Heart right ventricle (tissue), 16 donors: ENCODE data around the gene TRIM9. TPM values are rescaled to one million over a fixed set of nuclear protein-coding genes. Genes with fewer than 3 reads are reported as not detected.
"Not testable (repeated sequence)": the region's sequence is repeated elsewhere in the genome, so short reads cannot be mapped to it uniquely, and the experiment has no call there.

Experiments
- ATAC-seq, 8 donors: fragments of 200-7000 bp; cut with Tn5 transposase; one replicate each; pipeline ENCODE4 v1.9.1; 2020; ENCODE audit warnings: mild to moderate bottlenecking in 8 of 8, moderate library complexity in 8 of 8, moderate number of reproducible peaks in 1 of 8
- DNase-seq, 2 donors: peaks; one replicate each; pipeline ENCODE4 v3.0.0-alpha.2; 2020
- H3K27ac ChIP-seq, 10 donors: fragments of 200-600 bp; sonication (generic) in 2 of 10; one replicate each; pipeline versions ENCODE4 v1.5.0 to v1.8.0; 2020 to 2022; ENCODE audit warnings: mild to moderate bottlenecking in 3 of 10
- H3K27me3 ChIP-seq, 7 donors: fragments of 200-600 bp; one replicate each; pipeline ENCODE4 v1.8.0; 2021 to 2022; ENCODE audit warnings: mild to moderate bottlenecking in 2 of 7
- H3K36me3 ChIP-seq, 9 donors: fragments of 200-600 bp; sonication (generic) in 1 of 9; one replicate each; pipeline versions ENCODE4 v1.5.0 to v1.8.0; 2020 to 2022; ENCODE audit warnings: mild to moderate bottlenecking in 2 of 9
- H3K4me1 ChIP-seq, 9 donors: fragments of 200-600 bp; sonication (generic) in 1 of 9; one replicate each; pipeline versions ENCODE4 v1.5.0 to v1.8.0; 2020 to 2022; ENCODE audit warnings: mild to moderate bottlenecking in 4 of 9
- H3K4me3 ChIP-seq, 10 donors: fragments of 200-600 bp; sonication (generic) in 2 of 10; one replicate each; pipeline versions ENCODE4 v1.5.0 to v1.8.0; 2020 to 2022; ENCODE audit warnings: mild to moderate bottlenecking in 7 of 10, moderate library complexity in 2 of 10
- H3K9me3 ChIP-seq, 11 donors: fragments of 200-600 bp in 10 of 11; sonication (generic) in 2 of 11; one replicate each; pipeline versions ENCODE4 v1.5.0 to v1.8.0; 2013 to 2022; ENCODE audit warnings: mild to moderate bottlenecking in 2 of 11, control low read depth in 1 of 11, moderate library complexity in 1 of 11
- WGBS, 2 donors: extraction: QIAGEN DNeasy Blood & Tissue Kit; methylation state at CpG; one replicate each; pipeline ENCODE4 v1.1.7; 2013; ENCODE audit warnings: inconsistent platforms in 1 of 2; 5-methylcytosine and 5-hydroxymethylcytosine counted together
- intact Hi-C, 10 donors: fragments of 100-400 bp; cut with DNase I; formaldehyde crosslinking; loops; one replicate each; pipeline versions ENCODE4 v1.11.1 to v1.14.2; 2022
- polyA plus RNA-seq, 2 donors: library from polyadenylated mRNA; stranded (reverse); fragments of 200-250 nt; gene quantifications; one replicate each; pipeline ENCODE4 v1.2.3, GENCODE V29; 2013
- total RNA-seq, 10 donors: library from RNA; stranded (reverse); fragmentation: NEBNext Ultra II Directional in 3 of 10; extraction: Animal tissue kit (Norgen Biotek cat#: 25700) in 3 of 10; gene quantifications; one replicate each; pipeline versions ENCODE4 v1.2.1 to v1.2.4, GENCODE V29; 2021 to 2023
- TF ChIP-seq, protein P1 (sequence below), 9 donors: fragments of 200-600 bp; sonication (generic) in 2 of 9; IDR thresholded peaks; one replicate each; pipeline versions ENCODE4 v1.5.0 to v1.8.0; 2021 to 2022; ENCODE audit warnings: antibody characterized with exemption in 9 of 9, mild to moderate bottlenecking in 5 of 9, moderate library complexity in 1 of 9
- donor health status: Arrhythmogenic right ventricular cardiomyopathy.
- donor health status: ischemic (EF 13 %, LVEDD 7.1; RV severe dilation, severe dysfunction).
- donor health status: healthy with polysubstance abuse.
- donor health status: DM: no; HTN: yes; CAD: no.
- donor health status: DM: no; HTN: no; CAD: no.
- donor health status: ischemic (EF 25% LVEDD 6.9; RV normal size, moderate dysfunction).
- donor health status: ischemic (EF 25% LVEDD 5.7; RV mildly dilated, moderate dysfunction).
- donor health status: healthy.
- donor health status: DM: yes; HTN: yes; CAD: no.
- donor health status: Ischemic cardiomyopathy.
- donor health status: ischemic (EF 35%, LVEDD 5.7; RV mildly dilated, moderate dysfunction).
- donor health status: nonischemic (EF 11% LVEDD 7.7; RV severe dilation, severe dysfunction).
- donor health status: DM: yes; HTN: yes; CAD: no.
- donor health status: PGD.
- donor health status: ischemic (EF 29% LVEDD 5.4; RV normal size, mild dysfunction).
- donor health status: nonischemic (EF 23%, LVEDD 6.1; RV moderate dilation, normal function).

TRIM9 gene
- total and polyA plus RNA-seq, 12 donors = 0.33 to 1.3 (median 0.59) TPM

- H3K4me3 ChIP-seq = no peak overlapping the region
- intact Hi-C loops = no loop called here
- 57 to 61% methylated on average over 9 of the region's 9 CpGs for WGBS, 2 donors
- no peaks in the 10 kb centered on the region for H3K4me1 ChIP-seq
- ATAC-seq (no peak), DNase-seq (no peak)
- H3K27me3 ChIP-seq = no peaks in the 10 kb centered on the region
- no peaks in the 10 kb centered on the region for H3K36me3 ChIP-seq
- H3K27ac ChIP-seq = no peak overlapping the region
- TF ChIP-seq, protein P1, sequence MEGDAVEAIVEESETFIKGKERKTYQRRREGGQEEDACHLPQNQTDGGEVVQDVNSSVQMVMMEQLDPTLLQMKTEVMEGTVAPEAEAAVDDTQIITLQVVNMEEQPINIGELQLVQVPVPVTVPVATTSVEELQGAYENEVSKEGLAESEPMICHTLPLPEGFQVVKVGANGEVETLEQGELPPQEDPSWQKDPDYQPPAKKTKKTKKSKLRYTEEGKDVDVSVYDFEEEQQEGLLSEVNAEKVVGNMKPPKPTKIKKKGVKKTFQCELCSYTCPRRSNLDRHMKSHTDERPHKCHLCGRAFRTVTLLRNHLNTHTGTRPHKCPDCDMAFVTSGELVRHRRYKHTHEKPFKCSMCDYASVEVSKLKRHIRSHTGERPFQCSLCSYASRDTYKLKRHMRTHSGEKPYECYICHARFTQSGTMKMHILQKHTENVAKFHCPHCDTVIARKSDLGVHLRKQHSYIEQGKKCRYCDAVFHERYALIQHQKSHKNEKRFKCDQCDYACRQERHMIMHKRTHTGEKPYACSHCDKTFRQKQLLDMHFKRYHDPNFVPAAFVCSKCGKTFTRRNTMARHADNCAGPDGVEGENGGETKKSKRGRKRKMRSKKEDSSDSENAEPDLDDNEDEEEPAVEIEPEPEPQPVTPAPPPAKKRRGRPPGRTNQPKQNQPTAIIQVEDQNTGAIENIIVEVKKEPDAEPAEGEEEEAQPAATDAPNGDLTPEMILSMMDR (IDR thresholded peaks at IDR 0.05) = no peak
- no peaks in the 10 kb centered on the region for H3K9me3 ChIP-seq
Measured at GRCh38 chr14:50997712-50998111, 97.2 kb downstream of the TRIM9 start.

GRCh38 chr14:50994158-50994557 is 100.7 kb downstream of the TRIM9 start:
- H3K9me3 ChIP-seq, H3K27ac ChIP-seq, H3K4me3 ChIP-seq, ATAC-seq, H3K36me3 ChIP-seq, H3K4me1 ChIP-seq, H3K27me3 ChIP-seq, DNase-seq, intact Hi-C loops: not testable (repeated sequence)

- 66 to 68% methylated on average over 12 of the region's 12 CpGs for WGBS, 2 donors
- H3K9me3 ChIP-seq = no peaks in the 10 kb centered on the region
- intact Hi-C loops = no loop called here
- no peaks in the 10 kb centered on the region for H3K36me3 ChIP-seq
- H3K27me3 ChIP-seq = no peaks in the 10 kb centered on the region
- DNase-seq (no peak), ATAC-seq (no peak)
- TF ChIP-seq, protein P1 (IDR thresholded peaks at IDR 0.05) = no peak
- no peak overlapping the region for H3K27ac ChIP-seq
- H3K4me3 ChIP-seq = no peak overlapping the region
- no peaks in the 10 kb centered on the region for H3K4me1 ChIP-seq
Measured at GRCh38 chr14:50985859-50986331, 109.0 kb downstream of the TRIM9 start.

- no peak overlapping the region for H3K27ac ChIP-seq
- intact Hi-C loops = no loop called here
- no peaks in the 10 kb centered on the region for H3K27me3 ChIP-seq
- no peaks in the 10 kb centered on the region for H3K36me3 ChIP-seq
- H3K4me1 ChIP-seq = no peaks in the 10 kb centered on the region
- TF ChIP-seq, protein P1 (IDR thresholded peaks at IDR 0.05) = no peak
- H3K4me3 ChIP-seq = no peak overlapping the region
- WGBS, 2 donors = 88 to 90% methylated on average over 13 of the region's 13 CpGs
- ATAC-seq (no peak), DNase-seq (no peak)
- no peaks in the 10 kb centered on the region for H3K9me3 ChIP-seq
Measured at GRCh38 chr14:50985124-50985858, 109.6 kb downstream of the TRIM9 start.

- Histone ChIP-seq H3K27ac (no peak overlapping the region), H3K9me3 (no peaks in the 10 kb centered on the region), H3K4me3 (no peak overlapping the region), H3K36me3 (no peaks in the 10 kb centered on the region), H3K4me1 (no peaks in the 10 kb centered on the region), H3K27me3 (no peaks in the 10 kb centered on the region)
- 76 to 80% methylated on average over 2 of the region's 2 CpGs for WGBS, 2 donors
- TF ChIP-seq, protein P1 (IDR thresholded peaks at IDR 0.05) = no peak
- ATAC-seq (no peak), DNase-seq (no peak)
- intact Hi-C loops = no loop called here
Measured at GRCh38 chr14:50984036-50984710, 110.7 kb downstream of the TRIM9 start.
